Daoy (cell line): ENCODE results near the gene SEMA4A. TPM values are rescaled to one million over a fixed set of nuclear protein-coding genes. Genes with fewer than 3 reads are reported as not detected.
"Not testable (repeated sequence)": the region's sequence is repeated elsewhere in the genome, so short reads cannot be mapped to it uniquely, and the experiment has no call there.

Source experiments
- DNase-seq: peaks from one replicate; pipeline ENCODE4 v3.0.0-alpha.2; 2015; ENCODE audit warnings: low read depth
- total RNA-seq: library from RNA; depleted of rRNA; stranded (reverse); fragments of >200 nt; shearing (Covaris generic); gene quantifications from 2 replicates; pipeline ENCODE4 v1.2.3, GENCODE V29; 2014

Gene SEMA4A
- total RNA-seq, 1 experiment from 2014 or later: 0.29 TPM

GRCh38 chr1:156118177-156118868 is 35.1 kb upstream of the SEMA4A start:
- no peak for DNase-seq

- DNase-seq: peak; percentile 81
These were observed 33.7 kb upstream of the SEMA4A start for GRCh38 chr1:156119503-156120209.

- DNase-seq: no peak
These were observed 33.1 kb upstream of the SEMA4A start for GRCh38 chr1:156120318-156120717.

- not testable (repeated sequence) for DNase-seq
These were observed 32.4 kb upstream of the SEMA4A start for GRCh38 chr1:156121005-156121404.

GRCh38 chr1:156121457-156121856 is 31.9 kb upstream of the SEMA4A start:
- no peak for DNase-seq

GRCh38 chr1:156122086-156122485 is 31.3 kb upstream of the SEMA4A start:
- DNase-seq: no peak

- peak; percentile 84 for DNase-seq
These were observed 30.6 kb upstream of the SEMA4A start for GRCh38 chr1:156122519-156123355.

GRCh38 chr1:156123356-156124196 is 29.8 kb upstream of the SEMA4A start:
- DNase-seq: peak; percentile 96

GRCh38 chr1:156124557-156125483 is 28.6 kb upstream of the SEMA4A start:
- DNase-seq: peak; percentile 70

- not testable (repeated sequence) for DNase-seq
These were observed 27.8 kb upstream of the SEMA4A start for GRCh38 chr1:156125544-156125943.

- peak; percentile 99 for DNase-seq
These were observed 27.2 kb upstream of the SEMA4A start for GRCh38 chr1:156126043-156126629.

GRCh38 chr1:156126630-156127534 is 26.5 kb upstream of the SEMA4A start:
- peak; percentile 97 for DNase-seq

- no peak for DNase-seq
These were observed 25.1 kb upstream of the SEMA4A start for GRCh38 chr1:156128308-156128653.

- DNase-seq: no peak
These were observed 24.5 kb upstream of the SEMA4A start for GRCh38 chr1:156128654-156129597.

- peak; percentile 99 for DNase-seq
These were observed 23.5 kb upstream of the SEMA4A start for GRCh38 chr1:156129687-156130577.

GRCh38 chr1:156130578-156130942 is 22.8 kb upstream of the SEMA4A start:
- no peak for DNase-seq
